T1000 (cell line): ENCODE results near the gene FBN2.
A peak's percentile ranks its signal among the peaks of the same experiment; 100 is the strongest.

Experiments used
- DNase-seq: peaks from one replicate; lab custom pipeline; 2025; ENCODE audit warnings: mixed read lengths; lab: John Stamatoyannopoulos, UW

Gene FBN2

DNA sequence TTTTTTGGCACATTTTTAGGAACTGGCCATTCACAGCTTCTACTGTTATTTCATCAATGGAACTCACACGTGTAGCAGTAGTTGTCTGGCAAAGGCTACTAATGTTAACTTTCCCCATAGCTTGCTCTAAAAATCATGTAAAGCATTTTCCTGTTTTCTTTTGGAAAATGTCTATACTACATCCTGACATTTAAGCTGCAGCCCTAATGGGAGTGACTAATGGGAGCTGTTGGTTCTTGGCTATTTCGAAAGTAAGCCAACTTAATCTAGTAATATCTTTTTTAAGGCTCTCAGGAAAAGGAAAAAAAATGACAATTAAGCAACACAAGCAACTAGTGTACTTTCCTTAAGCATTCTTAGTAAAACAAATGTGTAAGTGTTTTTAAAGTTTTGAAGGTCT, 285.3 kb downstream of the FBN2 start:
- DNase-seq: no peak

DNA sequence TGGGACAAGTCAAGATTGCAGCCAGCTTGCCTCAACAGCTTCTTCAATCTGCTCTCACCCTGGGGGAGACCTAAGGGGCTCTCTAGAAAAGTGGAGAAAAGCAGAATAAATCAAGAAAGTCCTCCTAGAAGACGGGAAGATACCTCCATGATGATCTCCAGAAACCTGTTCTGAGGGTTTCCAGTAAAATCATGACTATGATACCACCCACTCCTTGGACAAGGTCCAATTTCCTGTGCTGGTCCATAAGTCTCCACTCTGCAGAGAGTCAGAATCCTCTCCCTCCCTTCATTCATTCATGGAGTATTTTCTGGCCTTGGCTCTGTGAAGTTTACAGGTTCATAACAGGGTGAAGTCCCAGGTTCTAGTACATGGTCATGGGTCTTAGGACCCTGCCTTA, 285.8 kb downstream of the FBN2 start:
- DNase-seq: no peak

DNA sequence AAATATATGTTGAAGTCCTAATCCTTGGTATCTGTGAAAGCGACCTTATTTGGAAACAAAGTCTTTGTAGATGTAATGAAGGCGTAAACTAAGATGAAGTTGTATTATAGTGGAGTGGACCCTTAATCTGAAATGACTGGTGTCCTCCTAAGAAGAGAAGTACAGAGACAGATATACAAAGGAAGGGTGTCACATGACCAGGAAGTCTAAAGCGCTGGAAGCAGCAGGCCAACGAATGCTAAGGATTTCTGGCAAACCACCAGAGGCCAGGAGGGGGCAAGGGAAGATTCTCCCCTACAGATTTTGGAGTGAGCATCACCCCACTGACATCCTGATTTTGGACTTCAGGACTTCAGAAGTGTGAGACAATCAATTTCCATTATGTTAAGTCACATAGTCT, 292.1 kb downstream of the FBN2 start:
- no peak for DNase-seq

DNA sequence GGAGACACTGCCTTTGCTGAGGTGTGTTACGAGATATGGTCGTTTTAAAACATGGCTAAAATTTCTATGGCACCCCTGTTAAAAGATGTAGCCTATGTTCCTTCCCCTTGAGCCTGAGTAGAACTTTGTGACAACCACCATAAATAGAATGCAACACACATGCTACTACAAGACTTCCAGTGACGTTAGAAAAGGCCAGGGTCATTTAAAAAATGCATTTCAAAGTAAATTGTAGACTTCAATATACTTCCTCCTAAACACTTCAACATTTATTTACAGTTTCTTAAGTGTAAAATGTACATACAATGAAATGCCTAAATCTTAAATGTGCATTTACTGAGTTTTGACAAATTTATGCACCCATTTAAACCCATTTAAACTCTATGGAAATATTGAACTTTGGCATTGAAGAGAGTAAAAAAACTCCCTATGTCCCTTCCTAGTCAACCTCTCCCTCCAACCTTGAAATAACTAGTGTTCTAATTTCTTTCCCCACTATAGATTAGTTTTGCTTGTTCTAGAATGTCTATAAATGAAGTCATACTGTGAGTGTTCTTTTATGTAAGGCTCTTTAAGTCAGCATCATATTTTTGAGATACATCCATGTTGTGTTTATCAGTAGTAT, 294.0 kb downstream of the FBN2 start:
- no peak for DNase-seq

- no peak for DNase-seq
Observed at GRCh38 chr5:128241051-128241695, 296.9 kb downstream of the FBN2 start.

- DNase-seq: no peak
Observed at GRCh38 chr5:128237546-128237945, 300.5 kb downstream of the FBN2 start.

DNA sequence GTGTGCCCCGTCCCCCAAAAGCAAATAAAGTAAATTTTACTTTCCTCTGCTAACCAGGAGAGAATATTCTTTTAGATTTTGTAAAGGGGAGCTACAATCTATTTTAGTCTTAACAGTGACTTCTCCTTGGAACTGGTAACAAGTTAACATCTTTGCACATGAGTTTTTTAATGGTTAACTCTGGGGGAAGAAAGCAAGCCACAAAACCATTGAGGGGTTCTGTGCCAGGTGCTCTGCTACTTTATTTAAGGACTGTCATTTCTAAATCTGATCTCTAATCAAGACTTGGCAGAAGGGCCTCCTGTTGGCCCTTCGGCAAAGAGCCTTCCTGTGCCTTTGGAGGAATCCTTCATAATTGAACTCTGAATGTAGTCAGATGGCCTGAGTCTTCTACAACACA, 301.0 kb downstream of the FBN2 start:
- no peak for DNase-seq

DNA sequence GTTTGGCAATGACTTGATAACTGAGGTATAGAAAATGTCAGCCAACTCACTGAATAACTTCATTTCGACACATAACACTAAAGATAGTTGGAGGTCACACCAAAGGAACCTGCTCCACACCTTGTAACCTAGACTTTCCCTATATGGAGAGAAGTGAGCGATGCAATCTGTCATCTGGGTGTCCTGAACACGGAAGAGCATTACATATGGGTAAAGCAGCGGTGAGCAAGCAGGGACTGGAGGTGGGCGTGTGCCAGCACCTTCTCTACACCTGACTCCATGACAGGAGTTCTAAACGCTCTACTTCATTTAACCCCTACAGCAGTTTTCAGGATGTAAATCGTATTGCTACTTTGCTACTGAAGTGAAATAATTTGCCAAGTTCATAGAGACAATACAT, 301.7 kb downstream of the FBN2 start:
- no peak for DNase-seq

- no peak for DNase-seq
Observed at GRCh38 chr5:128234928-128235641, 303.0 kb downstream of the FBN2 start.

DNA sequence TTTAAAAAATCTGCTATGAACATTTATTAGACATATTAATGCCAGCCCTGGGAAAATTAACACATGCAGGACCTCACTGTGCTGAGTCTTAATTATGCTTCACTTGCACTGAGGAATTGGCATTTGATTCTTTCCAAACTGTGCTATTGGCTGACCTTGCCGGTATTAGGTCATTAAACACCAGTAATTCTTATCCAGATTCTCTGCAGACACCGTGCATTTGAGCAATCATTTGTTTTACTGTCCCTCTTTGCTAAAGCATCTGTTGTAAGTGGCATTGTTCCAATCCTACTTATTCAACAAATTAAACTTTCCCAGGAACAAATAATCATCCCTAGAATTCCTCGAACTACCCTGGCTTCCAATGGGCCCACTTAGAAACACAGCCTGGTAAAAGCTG, 309.5 kb downstream of the FBN2 start:
- no peak for DNase-seq

GRCh38 chr5:128228008-128228407, 310.0 kb downstream of the FBN2 start:
- peak; percentile 36 for DNase-seq

DNA sequence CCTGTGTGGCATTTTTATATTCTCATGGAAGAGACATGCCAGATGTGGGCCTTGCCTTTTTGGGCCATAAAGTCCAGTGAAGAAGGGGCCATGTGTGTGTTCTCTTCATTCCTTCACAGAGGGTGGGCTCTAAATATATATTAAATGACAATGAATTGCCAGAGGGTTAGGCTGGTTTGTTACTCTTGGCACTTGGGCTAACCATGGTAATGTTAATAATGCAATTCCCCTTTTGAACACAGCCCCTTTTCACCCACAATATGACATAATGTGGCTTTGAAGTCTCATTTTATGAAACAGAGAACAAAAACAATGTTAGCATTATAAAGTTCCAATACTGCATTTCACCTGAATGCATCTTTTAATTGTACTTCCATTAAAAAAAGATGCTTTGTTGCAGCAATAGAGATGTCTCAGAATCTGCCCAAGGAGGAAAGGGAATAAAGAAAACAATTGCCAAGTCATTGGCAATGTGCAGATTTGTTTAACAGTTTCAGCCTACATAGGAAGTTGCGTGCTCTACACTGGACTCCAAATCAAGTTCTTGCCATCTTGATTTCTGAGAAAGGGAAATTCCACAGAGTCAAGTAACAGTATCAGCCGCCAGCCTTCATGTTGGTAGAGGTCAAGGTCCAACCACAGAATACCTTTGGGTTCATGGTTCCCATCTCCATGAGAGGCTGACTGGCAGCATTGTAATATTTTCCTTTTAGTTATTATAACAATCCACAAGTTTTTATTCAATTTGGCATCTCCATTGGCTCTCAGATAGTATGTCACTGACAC, 312.6 kb downstream of the FBN2 start:
- DNase-seq: no peak

GRCh38 chr5:128224336-128224735, 313.7 kb downstream of the FBN2 start:
- no peak for DNase-seq

DNA sequence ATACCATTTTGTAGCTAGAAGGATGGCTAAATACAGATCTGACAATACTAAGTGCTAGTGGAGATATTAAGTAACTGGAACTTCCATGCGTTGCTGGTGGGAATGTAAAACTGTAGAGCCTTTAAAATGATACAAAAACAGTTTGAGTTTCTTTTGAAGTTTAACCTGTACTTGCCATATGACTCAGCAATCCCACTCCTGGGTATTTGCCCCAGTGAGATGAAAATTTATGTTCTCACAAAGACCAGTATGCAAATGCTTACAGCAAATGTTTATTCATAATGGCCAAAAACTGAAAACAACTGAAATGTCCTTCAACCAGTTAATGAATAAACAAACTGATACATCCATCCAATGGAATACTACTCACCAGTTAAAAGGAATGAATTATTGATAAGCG, 317.2 kb downstream of the FBN2 start:
- DNase-seq: no peak

DNA sequence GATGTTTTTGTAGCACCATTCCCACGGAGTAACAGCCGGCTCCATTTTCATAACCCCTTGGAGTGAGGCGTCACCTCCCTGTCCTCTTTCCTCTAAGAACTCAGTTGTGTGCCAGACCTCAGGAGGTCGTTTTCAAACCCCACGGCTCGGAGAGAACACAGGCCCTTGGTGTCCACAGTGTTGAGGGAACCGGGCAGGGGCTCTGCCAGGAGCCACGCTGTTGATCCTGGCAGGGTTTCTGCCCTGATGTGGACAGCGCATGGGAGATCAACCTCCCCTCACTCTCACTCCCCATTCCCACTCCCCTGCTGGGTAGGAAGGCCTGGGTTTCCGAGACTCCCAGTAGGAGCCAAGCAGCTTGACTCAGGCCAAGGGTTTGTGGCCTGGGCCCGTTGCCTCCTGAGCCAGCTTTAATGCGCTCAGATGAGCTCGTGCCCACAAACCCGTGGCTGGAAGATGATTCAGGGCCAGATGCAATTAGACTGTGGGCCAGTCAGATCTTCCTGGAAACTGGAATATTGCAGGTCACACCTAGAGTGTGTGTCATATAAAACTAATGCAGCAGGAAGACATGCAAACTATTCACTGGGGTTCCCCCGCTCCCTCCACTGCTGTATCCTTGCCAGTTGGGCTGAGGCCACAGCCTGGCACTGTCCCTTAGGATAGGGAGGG, 321.0 kb downstream of the FBN2 start:
- DNase-seq: peak; percentile 56

GRCh38 chr5:128216285-128216684, 321.8 kb downstream of the FBN2 start:
- DNase-seq: no peak

DNA sequence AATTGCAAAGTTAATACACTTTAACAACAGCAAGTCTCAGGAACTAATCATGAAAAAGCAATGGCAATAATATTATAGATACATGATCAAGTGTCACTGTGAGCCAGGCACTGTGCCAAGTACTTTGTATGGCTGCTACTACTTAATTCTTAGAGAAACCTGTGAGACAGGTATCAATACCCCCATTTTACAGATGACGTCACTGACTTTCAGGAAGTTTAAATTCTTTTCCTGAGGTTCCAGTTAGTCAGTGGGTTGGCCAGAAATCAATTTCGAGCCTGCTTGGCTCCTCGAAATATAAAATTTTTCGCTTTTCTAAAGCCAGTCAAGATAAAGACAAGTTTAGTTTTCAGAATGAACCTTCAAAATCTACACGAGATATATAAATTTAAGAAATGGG, 324.2 kb downstream of the FBN2 start:
- DNase-seq: no peak

DNA sequence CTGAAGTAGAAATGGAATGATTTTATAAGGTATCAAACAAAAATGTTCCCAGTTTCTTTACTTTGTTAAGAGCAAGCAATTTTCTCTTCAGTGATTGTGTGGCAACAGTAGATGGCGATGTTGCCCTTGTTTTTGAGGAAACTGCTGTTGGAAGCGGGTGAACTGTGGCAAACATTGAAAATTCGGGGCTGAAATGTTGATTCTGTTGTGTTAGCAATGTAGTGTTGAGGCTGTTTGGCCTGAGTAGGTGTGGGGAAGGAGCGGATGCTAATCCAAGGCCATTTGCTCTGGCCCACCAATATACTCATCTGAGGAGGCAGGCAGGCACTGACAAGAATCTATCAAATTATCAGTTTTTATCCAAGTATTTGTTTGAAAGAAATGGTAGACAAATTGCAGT, 324.7 kb downstream of the FBN2 start:
- DNase-seq: no peak

GRCh38 chr5:128212191-128212806, 325.7 kb downstream of the FBN2 start:
- no peak for DNase-seq

GRCh38 chr5:128208436-128208835, 329.6 kb downstream of the FBN2 start:
- no peak for DNase-seq
